ENCODE measurements around the gene DKK1.

Gene DKK1

GRCh38 chr10:52313933-52314821 lies at the start of gene DKK1:
Gene DKK1, plus strand, starts transcription at chr10:52314281. Its CDS starts 154 bp downstream, at chr10:52314435.
- peak within 1 kb of the TSS; percentile 91 for H3K4me2 ChIP-seq (ENCODE audit: low read length)
- H3K4me3 ChIP-seq (ENCODE audit: low read depth, low read length) = peak within 1 kb of the TSS; percentile 64
- no peaks in the 10 kb centered on the region for H3K9me3 ChIP-seq (ENCODE audit: control insufficient read depth, low read length)
- no peak within 1 kb of the TSS for H3K27ac ChIP-seq
- H3K36me3 ChIP-seq (ENCODE audit: control insufficient read depth, insufficient read depth, low read length) = no peaks in the 10 kb centered on the region
- TF ChIP-seq CTCF (IDR thresholded peaks at IDR 0.05) = peak; percentile 41
- H3K9ac ChIP-seq = no peak within 1 kb of the TSS
- peak within 1 kb of the TSS; percentile 67 for H2AFZ ChIP-seq
- peaks cover 2% of the 10 kb centered on the region for H3K4me1 ChIP-seq
- no peaks in the 10 kb centered on the region for H3K27me3 ChIP-seq (ENCODE audit: control insufficient read depth, insufficient read depth, low read length)
- no peaks in the 10 kb centered on the region for H3K79me2 ChIP-seq

DNA sequence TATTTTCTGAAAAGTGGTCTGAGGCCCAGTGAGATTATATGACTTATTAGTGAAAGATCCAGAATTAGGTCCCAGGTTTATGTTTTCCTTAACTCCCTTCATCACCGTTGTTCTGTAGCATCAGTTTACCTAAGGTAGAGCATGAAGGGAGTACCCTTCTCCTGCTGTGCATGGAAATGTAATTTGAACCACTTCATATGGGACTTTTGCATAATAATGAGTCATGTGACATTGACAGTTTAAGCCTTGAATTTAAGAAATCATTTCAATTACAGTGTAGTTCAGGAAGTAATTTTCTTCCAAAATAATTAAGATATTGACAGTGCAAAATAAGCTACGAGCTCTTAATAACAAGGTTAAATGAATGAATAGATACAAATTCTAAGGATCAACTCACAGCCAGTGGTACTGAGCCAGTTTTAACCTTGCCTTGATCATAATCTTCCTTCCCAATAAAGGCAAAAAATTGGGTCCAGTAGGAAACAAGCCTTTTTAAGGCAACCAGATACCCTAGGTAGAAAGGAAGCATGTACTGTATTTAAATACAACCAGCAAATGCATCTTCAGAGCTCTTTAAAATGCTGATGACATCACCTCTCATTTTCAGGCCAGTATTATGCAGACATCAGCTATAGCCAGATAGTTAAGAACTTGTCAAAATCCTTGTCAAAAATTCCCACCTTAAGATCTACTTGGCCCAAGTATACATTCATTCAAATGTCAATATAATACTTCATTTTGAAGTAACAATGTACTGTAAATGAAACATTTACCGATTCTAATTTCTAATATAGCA lies 48.8 kb upstream of the DKK1 start:
- Histone ChIP-seq H3K4me1 (no peaks in the 10 kb centered on the region), H3K9ac (no peak overlapping the region), H3K36me3 (ENCODE audit: control insufficient read depth, insufficient read depth, low read length) (no peaks in the 10 kb centered on the region), H3K4me2 (ENCODE audit: low read length) (no peak overlapping the region), H3K9me3 (ENCODE audit: control insufficient read depth, low read length) (no peaks in the 10 kb centered on the region), H2AFZ (no peak overlapping the region), H3K27ac (no peak overlapping the region), H3K27me3 (ENCODE audit: control insufficient read depth, insufficient read depth, low read length) (no peaks in the 10 kb centered on the region), H3K4me3 (ENCODE audit: low read depth, low read length) (no peak overlapping the region), H3K79me2 (no peaks in the 10 kb centered on the region)
- no peak for TF ChIP-seq CTCF (IDR thresholded peaks at IDR 0.05)

DNA sequence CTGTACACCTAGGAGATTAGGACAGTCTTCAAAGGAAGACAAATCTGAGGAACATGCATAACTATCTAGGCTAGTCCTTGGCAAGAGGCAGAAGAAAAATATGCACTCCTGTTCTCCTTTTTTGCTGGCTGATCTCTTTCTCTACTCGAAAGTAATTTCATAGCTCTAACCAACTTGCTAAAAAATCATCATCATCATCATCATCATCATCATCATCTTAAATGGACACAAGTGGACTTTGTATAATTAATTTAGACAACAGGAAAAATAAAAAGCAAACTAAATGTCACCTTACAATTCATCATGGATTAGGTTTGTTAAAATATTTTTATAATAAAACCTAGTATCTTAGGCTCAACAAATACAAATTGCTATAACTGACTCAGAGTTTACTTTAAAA lies 47.2 kb upstream of the DKK1 start:
- Histone ChIP-seq H2AFZ (no peak overlapping the region), H3K36me3 (ENCODE audit: control insufficient read depth, insufficient read depth, low read length) (no peaks in the 10 kb centered on the region), H3K4me3 (ENCODE audit: low read depth, low read length) (no peak overlapping the region), H3K27me3 (ENCODE audit: control insufficient read depth, insufficient read depth, low read length) (no peaks in the 10 kb centered on the region), H3K79me2 (no peaks in the 10 kb centered on the region), H3K9ac (no peak overlapping the region), H3K9me3 (ENCODE audit: control insufficient read depth, low read length) (no peaks in the 10 kb centered on the region), H3K4me2 (ENCODE audit: low read length) (no peak overlapping the region), H3K27ac (no peak overlapping the region), H3K4me1 (no peaks in the 10 kb centered on the region)
- TF ChIP-seq CTCF (IDR thresholded peaks at IDR 0.05) = no peak

DNA sequence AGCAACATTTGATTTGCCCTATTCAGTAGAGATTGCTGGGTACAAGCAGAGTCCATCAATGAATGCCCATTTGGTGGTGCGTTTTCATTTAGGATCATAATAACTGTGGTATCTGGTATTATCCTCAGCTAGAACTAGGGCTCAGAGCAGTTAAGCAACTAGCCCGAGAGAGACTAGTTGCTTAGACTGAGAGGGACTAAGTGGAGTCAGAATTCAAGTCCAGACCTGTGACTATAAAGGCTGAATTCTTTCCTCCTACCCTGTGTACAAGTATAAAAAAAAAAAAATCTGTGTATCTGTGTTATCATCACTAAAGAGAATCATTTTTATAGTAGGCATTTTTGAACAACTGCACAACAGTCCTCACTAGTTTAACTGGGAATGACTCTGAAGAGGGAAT lies 45.3 kb upstream of the DKK1 start:
- H3K9me3 ChIP-seq (ENCODE audit: control insufficient read depth, low read length) = no peaks in the 10 kb centered on the region
- no peaks in the 10 kb centered on the region for H3K79me2 ChIP-seq
- no peaks in the 10 kb centered on the region for H3K4me1 ChIP-seq
- TF ChIP-seq CTCF (IDR thresholded peaks at IDR 0.05) = no peak
- H3K9ac ChIP-seq = no peak overlapping the region
- H3K36me3 ChIP-seq (ENCODE audit: control insufficient read depth, insufficient read depth, low read length) = no peaks in the 10 kb centered on the region
- no peak overlapping the region for H3K4me3 ChIP-seq (ENCODE audit: low read depth, low read length)
- H3K4me2 ChIP-seq (ENCODE audit: low read length) = no peak overlapping the region
- H2AFZ ChIP-seq = no peak overlapping the region
- H3K27ac ChIP-seq = no peak overlapping the region
- no peaks in the 10 kb centered on the region for H3K27me3 ChIP-seq (ENCODE audit: control insufficient read depth, insufficient read depth, low read length)
